HG02852 (cell line): ENCODE data around the gene TPP1.

Experiments used
- ATAC-seq: cut with Tn5 transposase; IDR thresholded peaks from one replicate; pipeline ENCODE4 v1.9.1; 2021; ENCODE audit warnings: mild to moderate bottlenecking, moderate library complexity; ENCODE audit not compliant: unreplicated experiment

TPP1 gene

GRCh38 chr11:6619004-6619745 is at the start of gene TPP1:
TPP1 (minus strand) TSS chr11:6619422; CDS start chr11:6619400, 22 bp downstream.
- ATAC-seq: peak; percentile 98

- ATAC-seq: no peak
These were observed 48.6 kb upstream of the TPP1 start for GRCh38 chr11:6667733-6668374.

GRCh38 chr11:6666302-6667183 is 47.3 kb upstream of the TPP1 start:
- ATAC-seq: no peak

GRCh38 chr11:6664551-6664950 is 45.3 kb upstream of the TPP1 start:
- no peak for ATAC-seq

GRCh38 chr11:6663794-6664469 is 44.7 kb upstream of the TPP1 start:
- ATAC-seq: no peak

GRCh38 chr11:6660712-6661111 is 41.5 kb upstream of the TPP1 start:
- ATAC-seq: no peak

GRCh38 chr11:6658647-6659046 is 39.4 kb upstream of the TPP1 start:
- no peak for ATAC-seq

GRCh38 chr11:6657346-6657745 is 38.1 kb upstream of the TPP1 start:
- ATAC-seq: no peak

- no peak for ATAC-seq
These were observed 37.7 kb upstream of the TPP1 start for GRCh38 chr11:6656936-6657335.

GRCh38 chr11:6656584-6656915 is 37.3 kb upstream of the TPP1 start:
- no peak for ATAC-seq

GRCh38 chr11:6655790-6656583 is 36.8 kb upstream of the TPP1 start, which contains the start of gene DCHS1:
DCHS1 (minus strand) TSS chr11:6655809; CDS start chr11:6641613, 14,196 bp downstream.
- no peak for ATAC-seq

- ATAC-seq: no peak
These were observed 36.0 kb upstream of the TPP1 start for GRCh38 chr11:6655020-6655789.

- ATAC-seq: no peak
These were observed 35.2 kb upstream of the TPP1 start for GRCh38 chr11:6654281-6655019.

GRCh38 chr11:6653656-6654055 is 34.4 kb upstream of the TPP1 start:
- ATAC-seq: no peak

- ATAC-seq: no peak
These were observed 33.9 kb upstream of the TPP1 start for GRCh38 chr11:6653097-6653496.

- no peak for ATAC-seq
These were observed 33.0 kb upstream of the TPP1 start for GRCh38 chr11:6652182-6652581.

- ATAC-seq: no peak
These were observed 31.8 kb upstream of the TPP1 start for GRCh38 chr11:6650980-6651379.

GRCh38 chr11:6650104-6650503 is 30.9 kb upstream of the TPP1 start:
- ATAC-seq: no peak

GRCh38 chr11:6648501-6648900 is 29.3 kb upstream of the TPP1 start:
- ATAC-seq: no peak
